ENCODE results near the gene RAB3GAP2. TPM values are rescaled to one million over a fixed set of nuclear protein-coding genes. Genes with fewer than 3 reads are reported as not detected.
"Not testable (repeated sequence)": the region's sequence is repeated elsewhere in the genome, so short reads cannot be mapped to it uniquely, and the experiment has no call there.

RAB3GAP2 gene
- total RNA-seq, 2 experiments from 2014 or later = 46.6 to 54.0 TPM

DNA sequence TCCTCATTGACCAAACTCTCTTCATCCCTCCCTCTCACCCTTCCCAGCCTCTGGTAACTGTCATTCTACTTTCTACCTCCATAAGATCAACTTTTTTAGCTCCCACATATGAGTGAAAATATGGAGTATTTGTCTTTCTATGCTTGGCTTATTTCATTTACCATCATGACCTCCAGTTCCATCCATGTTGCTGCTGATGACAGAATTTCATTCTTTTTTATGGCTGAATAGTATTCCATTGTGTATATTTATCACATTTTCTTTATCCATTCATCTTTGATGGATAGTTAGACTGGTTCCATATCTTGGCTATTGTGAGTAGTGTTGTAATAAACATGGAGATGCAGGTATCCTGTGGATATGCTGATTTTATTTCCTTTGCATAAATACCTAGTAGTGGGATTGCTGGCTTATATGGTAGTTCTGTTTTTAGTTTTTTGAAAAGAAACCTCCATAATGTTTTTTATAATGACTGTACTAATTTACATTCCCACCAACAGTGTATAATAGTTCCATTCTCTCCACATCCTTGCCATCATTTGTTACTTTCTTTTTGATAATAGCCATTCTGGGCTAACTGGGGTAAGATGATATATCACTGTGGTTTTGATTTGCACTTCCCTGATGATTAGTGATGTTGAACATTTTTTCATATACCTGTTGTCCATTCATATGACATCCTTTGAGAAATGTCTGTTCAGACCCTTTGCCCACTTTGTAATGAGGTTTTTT is 142.6 kb downstream of the RAB3GAP2 start:
- no peak overlapping the region for H3K27ac Mint-ChIP-seq
- ATAC-seq (no peak), DNase-seq (no peak)
- no peaks in the 10 kb centered on the region for H3K9me3 Mint-ChIP-seq (ENCODE audit: low read depth)
- H3K4me3 Mint-ChIP-seq = no peak overlapping the region
- H3K36me3 Mint-ChIP-seq = peaks cover 52% of the 10 kb centered on the region
- H3K4me1 Mint-ChIP-seq = peaks cover 9% of the 10 kb centered on the region
- CTCF ChIA-PET = no interaction called here
- no peaks in the 10 kb centered on the region for H3K27me3 Mint-ChIP-seq

DNA sequence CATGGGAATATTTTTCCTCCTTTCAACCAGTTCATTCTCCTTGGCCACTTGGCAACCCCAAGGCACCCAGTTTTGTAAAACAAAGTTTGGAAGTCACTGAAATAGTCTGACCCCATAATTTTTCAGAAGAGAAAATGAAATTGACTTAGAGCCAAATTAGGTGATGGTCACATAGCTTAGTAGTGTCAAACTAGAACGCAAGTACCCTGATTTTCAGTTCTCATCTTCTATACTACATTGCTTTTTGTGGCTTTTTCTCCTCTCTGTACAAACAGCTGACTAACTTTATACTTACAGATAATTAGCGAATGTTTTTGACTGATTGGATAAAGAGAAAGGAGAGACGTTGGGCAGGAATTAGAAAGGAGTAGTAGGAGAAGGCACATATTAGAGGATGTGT is 145.2 kb downstream of the RAB3GAP2 start:
- CTCF ChIA-PET = interaction anchor here (1.5 kb wide), 1 partner anchor 14 kb away, joined by 8 read pairs; no protein-coding TSS in a partner anchor
- no peak for DNase-seq
- no peak for ATAC-seq
- Mint-ChIP-seq H3K9me3 (ENCODE audit: low read depth) (no peaks in the 10 kb centered on the region), H3K27me3 (no peaks in the 10 kb centered on the region), H3K27ac (no peak overlapping the region), H3K36me3 (peaks cover 41% of the 10 kb centered on the region), H3K4me3 (no peak overlapping the region), H3K4me1 (peaks cover 16% of the 10 kb centered on the region)

DNA sequence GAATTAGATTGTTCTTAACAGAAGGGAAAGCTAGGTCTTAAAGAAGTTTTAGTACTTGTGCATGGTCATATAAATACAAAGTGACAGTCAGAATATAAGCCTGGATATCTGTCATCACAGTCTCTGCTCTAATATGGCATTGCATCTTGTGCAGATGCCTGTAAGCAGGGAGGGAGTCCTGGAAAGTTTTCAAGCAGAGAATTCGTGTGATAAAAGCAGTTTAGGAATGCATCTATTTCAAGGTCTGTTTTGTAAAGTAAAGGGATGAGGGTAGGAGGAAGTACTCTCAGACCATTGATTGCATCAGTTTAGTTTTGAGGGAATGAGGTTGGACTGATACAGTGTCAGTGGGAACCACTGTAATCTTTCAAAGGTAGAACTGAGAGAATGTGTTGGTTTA is 147.7 kb downstream of the RAB3GAP2 start:
- CTCF ChIA-PET = interaction anchor here (0.6 to 2.0 kb wide), 8 partner anchors 11 to 135 kb away, joined by 3 to 9 read pairs (median 4); no protein-coding TSS in a partner anchor
- Mint-ChIP-seq H3K4me1 (peaks cover 10% of the 10 kb centered on the region), H3K27ac (no peak overlapping the region), H3K36me3 (peaks cover 32% of the 10 kb centered on the region), H3K4me3 (no peak overlapping the region), H3K27me3 (no peaks in the 10 kb centered on the region), H3K9me3 (ENCODE audit: low read depth) (no peaks in the 10 kb centered on the region)
- DNase-seq = no peak
- ATAC-seq = no peak

DNA sequence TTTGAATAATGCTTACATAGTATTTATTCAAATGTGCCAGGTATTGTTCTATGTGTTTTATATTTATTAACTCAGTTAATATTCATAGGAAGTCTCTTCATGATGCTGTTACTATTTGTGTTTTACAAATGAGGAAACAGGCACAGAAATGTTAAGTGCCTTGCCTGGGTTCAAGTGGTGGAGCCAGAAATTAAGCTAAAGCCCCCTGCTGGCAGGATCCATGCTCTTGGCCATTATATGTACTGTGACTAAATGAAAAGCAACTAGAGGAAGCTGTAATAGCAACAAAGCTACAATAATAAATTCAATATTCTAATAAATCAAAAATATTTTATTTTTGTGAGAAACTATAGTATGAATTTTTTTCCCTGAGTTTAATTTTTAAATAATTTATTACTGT is 148.4 kb downstream of the RAB3GAP2 start:
- Mint-ChIP-seq H3K27me3 (no peaks in the 10 kb centered on the region), H3K36me3 (peaks cover 27% of the 10 kb centered on the region), H3K4me3 (no peak overlapping the region), H3K9me3 (ENCODE audit: low read depth) (no peaks in the 10 kb centered on the region), H3K27ac (no peak overlapping the region), H3K4me1 (peaks cover 10% of the 10 kb centered on the region)
- CTCF ChIA-PET = interaction anchor here (0.6 to 2.0 kb wide), 9 partner anchors 11 to 161 kb away, joined by 3 to 9 read pairs (median 3); no protein-coding TSS in a partner anchor
- ATAC-seq = no peak
- DNase-seq = no peak

DNA sequence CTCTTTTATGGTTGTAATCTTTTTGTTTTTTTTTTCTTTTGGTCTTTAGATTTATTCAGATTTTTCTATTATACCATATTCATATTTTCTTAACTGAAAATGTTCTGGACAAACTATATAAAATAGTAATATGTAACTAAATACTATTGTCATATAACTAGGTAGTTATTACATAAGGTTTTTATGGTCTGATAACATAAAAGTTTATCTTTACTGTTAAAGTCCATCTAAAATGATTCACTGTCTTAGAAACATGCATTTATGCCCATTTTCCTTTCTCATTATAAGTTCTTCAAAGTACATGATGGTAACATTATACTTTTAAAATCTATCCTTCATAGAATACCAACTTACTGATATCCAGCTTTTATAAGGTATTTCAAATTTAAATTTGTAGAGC is 149.2 kb downstream of the RAB3GAP2 start:
- no peaks in the 10 kb centered on the region for H3K27me3 Mint-ChIP-seq
- H3K9me3 Mint-ChIP-seq (ENCODE audit: low read depth) = no peaks in the 10 kb centered on the region
- peaks cover 10% of the 10 kb centered on the region for H3K4me1 Mint-ChIP-seq
- CTCF ChIA-PET = interaction anchor here (1.1 to 2.6 kb wide), 4 partner anchors 10 to 160 kb away, joined by 3 to 15 read pairs (median 4); no protein-coding TSS in a partner anchor
- peaks cover 19% of the 10 kb centered on the region for H3K36me3 Mint-ChIP-seq
- H3K4me3 Mint-ChIP-seq = no peak overlapping the region
- H3K27ac Mint-ChIP-seq = no peak overlapping the region
- DNase-seq = no peak
- ATAC-seq = no peak

DNA sequence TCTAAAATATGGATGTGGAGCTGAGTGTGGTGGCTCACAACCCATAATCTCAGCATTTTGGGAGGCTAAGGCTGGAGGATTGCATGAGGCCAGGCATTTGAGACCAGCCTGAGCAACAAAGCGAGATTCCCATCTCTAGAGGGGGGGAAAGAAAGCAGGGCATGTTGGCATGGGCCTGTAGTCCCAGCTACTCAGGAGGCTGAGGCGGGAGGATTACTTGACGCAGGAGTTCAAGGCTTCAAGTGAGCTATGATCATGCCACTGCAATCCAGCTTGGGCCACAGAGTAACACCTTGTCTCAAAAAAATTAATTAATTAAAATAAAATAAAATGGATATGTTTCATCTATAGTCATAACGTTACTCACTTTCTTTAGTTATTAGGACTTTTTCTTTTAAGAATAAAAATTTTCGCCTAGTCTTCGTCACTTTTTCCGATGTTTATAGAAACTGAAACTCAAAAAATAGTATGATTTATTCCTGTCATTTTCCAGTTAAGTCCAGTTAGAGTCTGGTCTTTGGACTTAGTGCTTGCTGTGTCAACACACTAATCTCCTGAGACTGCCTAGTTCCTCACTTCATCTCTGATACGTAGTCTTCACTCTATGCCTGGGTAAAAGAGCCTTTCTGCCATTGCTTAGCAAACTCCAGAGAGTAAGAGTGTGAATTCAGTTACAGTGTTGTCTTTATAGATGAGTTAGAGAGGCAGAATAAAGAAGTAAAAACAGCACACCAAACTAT is 150.3 kb downstream of the RAB3GAP2 start:
- CTCF ChIA-PET = interaction anchor here (1.2 to 2.6 kb wide), 4 partner anchors 9 to 68 kb away, joined by 3 to 15 read pairs (median 4); no protein-coding TSS in a partner anchor
- peaks cover 10% of the 10 kb centered on the region for H3K4me1 Mint-ChIP-seq
- ATAC-seq = peak; percentile 12

DNA sequence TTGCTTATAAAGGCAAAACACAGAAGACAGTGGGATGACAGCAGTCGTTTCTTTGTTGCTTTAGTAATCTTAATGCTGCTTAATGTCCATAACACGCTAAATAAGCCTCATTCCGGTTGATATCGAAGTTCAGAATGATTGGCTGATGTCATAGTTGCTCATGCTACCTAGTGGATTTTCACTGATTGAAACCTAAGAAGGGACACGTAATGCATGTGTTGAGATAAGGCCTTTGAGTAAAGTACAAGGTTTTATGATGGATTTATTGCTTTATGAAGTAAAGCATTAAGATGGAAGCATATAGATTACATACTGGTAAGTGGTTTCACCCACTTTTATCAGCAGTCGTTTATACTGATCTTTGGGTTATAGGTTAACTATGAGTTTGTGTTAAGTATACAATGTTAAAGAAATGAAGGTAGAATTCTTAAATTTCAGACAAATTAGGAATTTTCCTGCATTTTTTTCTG is 153.2 kb downstream of the RAB3GAP2 start:
- H3K4me1 Mint-ChIP-seq = peaks cover 4% of the 10 kb centered on the region
- peaks cover 11% of the 10 kb centered on the region for H3K36me3 Mint-ChIP-seq
- H3K27ac Mint-ChIP-seq = no peak overlapping the region
- CTCF ChIA-PET = no interaction called here
- no peaks in the 10 kb centered on the region for H3K27me3 Mint-ChIP-seq
- no peak for ATAC-seq
- no peak for DNase-seq
- H3K4me3 Mint-ChIP-seq = no peak overlapping the region
- H3K9me3 Mint-ChIP-seq (ENCODE audit: low read depth) = no peaks in the 10 kb centered on the region

More for the DNA sequence above, 150.3 kb downstream of the RAB3GAP2 start:
- H3K27ac Mint-ChIP-seq = no peak overlapping the region
- no peak for DNase-seq
- no peaks in the 10 kb centered on the region for H3K27me3 Mint-ChIP-seq
- peaks cover 15% of the 10 kb centered on the region for H3K36me3 Mint-ChIP-seq
- no peak overlapping the region for H3K4me3 Mint-ChIP-seq
- no peaks in the 10 kb centered on the region for H3K9me3 Mint-ChIP-seq (ENCODE audit: low read depth)

DNA sequence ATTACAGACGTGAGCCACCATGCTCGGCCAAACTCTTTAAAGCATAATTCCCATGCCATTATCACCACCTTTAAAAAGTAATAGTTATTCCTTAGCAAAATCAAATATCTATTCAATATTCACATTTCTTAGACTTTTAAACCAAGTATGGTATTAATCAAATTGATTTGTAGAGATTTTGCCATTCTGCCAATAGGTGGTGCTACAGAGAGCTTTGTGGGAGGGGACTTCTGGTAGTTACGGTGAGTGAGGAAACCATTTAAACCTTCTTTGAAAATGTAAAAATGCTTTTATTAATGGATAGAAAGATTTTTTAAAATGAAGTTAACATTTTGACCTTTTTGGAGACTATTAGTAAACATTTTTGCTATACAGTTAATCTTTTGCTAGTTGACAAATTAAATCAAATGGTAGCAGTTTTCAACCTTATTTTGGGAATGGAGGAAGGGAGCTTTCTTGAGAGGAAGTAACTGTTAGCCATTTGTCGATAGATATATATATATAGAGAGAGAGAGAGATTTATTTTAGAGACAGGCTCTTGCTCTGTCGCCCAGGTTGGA is 159.0 kb downstream of the RAB3GAP2 start:
- H3K27ac Mint-ChIP-seq = no peak overlapping the region
- no peaks in the 10 kb centered on the region for H3K9me3 Mint-ChIP-seq (ENCODE audit: low read depth)
- ATAC-seq = peak; percentile 77

DNA sequence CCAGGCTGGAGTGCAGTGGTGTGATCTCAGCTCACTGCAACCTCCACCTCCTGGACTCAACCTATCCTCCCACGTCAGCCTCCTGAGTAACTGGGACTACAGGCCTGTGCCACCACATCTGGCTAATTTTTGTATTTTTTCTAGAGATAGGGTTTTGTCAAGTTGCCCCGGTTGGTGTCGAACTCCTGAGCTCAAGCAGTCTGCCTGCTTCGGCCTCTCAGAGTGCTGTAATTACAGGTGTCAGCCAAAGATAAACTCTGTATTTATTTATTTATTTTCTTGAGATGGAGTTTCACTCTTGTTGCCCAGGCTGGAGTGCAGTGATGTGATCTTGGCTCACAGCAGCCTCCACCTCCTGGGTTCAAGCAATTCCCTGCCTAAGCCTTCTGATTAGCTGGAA is 159.7 kb downstream of the RAB3GAP2 start:
- not testable (repeated sequence) for DNase-seq
- peaks cover 27% of the 10 kb centered on the region for H3K36me3 Mint-ChIP-seq
- CTCF ChIA-PET = interaction anchor here (0.7 to 1.9 kb wide), 18 partner anchors 9 to 151 kb away, joined by 3 to 15 read pairs (median 4); partner anchors contain the start of gene BPNT1

More for the DNA sequence above, 159.0 kb downstream of the RAB3GAP2 start:
- Mint-ChIP-seq H3K27me3 (no peaks in the 10 kb centered on the region), H3K36me3 (peaks cover 24% of the 10 kb centered on the region), H3K4me1 (peaks cover 7% of the 10 kb centered on the region), H3K4me3 (no peak overlapping the region)
- DNase-seq = no peak
- CTCF ChIA-PET = interaction anchor here (0.8 to 1.9 kb wide), 20 partner anchors 9 to 150 kb away, joined by 3 to 15 read pairs (median 4); partner anchors contain the start of gene BPNT1

DNA sequence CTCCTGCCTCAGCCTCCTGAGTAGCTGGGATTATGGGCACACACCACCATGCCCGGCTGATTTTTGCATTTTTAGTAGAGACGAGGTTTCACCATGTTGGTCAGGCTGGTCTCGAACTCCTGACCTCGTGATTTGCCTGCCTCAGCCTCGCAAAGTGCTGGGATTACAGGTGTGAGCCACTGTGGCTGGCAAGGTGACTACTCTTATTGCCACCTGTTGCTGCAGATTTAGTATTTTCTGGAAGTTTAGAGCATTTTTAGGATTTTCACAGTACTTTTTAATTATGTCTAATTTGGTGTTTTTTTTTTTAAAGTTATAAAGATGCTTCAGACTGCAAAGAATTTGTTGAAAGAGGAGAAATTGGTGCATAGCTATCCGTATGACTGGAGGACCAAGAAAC is 161.8 kb downstream of the RAB3GAP2 start:
- not testable (repeated sequence) for H3K27ac Mint-ChIP-seq; DNase-seq; ATAC-seq; H3K27me3 Mint-ChIP-seq; H3K9me3 Mint-ChIP-seq (ENCODE audit: low read depth); H3K4me1 Mint-ChIP-seq; H3K4me3 Mint-ChIP-seq
- CTCF ChIA-PET = interaction anchor here (1.4 kb wide), 1 partner anchor 21 kb away, joined by 3 read pairs; the partner anchor contains the start of gene BPNT1
- H3K36me3 Mint-ChIP-seq = peaks cover 37% of the 10 kb centered on the region

More for the DNA sequence above, 159.7 kb downstream of the RAB3GAP2 start:
- H3K27ac Mint-ChIP-seq; H3K9me3 Mint-ChIP-seq (ENCODE audit: low read depth); H3K4me3 Mint-ChIP-seq; H3K27me3 Mint-ChIP-seq; H3K4me1 Mint-ChIP-seq; ATAC-seq: not testable (repeated sequence)

DNA sequence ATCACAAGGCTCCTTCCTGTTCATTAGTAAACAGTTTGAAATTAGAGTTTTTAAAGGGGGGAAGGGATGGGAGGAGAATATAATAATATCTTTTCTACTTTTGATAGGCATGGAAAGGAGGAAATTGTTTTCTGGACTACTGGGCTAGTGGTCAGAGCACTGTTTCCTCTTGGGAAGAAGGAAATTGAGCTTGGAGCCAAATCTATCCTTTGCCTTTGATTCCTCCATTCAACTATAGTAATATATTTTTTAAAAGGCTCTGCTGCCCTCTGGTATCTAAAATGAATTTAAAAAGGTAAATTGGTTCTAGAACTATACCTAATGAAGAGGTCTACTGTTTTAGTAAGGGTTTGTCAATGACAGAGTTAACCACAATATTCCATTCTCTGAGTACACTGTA is 172.4 kb downstream of the RAB3GAP2 start:
- CTCF ChIA-PET = interaction anchor here (2.4 kb wide), 1 partner anchor 13 kb away, joined by 9 read pairs; no protein-coding TSS in a partner anchor
- ATAC-seq = no peak
- Mint-ChIP-seq H3K27me3 (no peaks in the 10 kb centered on the region), H3K4me3 (no peak overlapping the region), H3K27ac (no peak overlapping the region), H3K36me3 (peaks cover 31% of the 10 kb centered on the region), H3K9me3 (ENCODE audit: low read depth) (no peaks in the 10 kb centered on the region), H3K4me1 (peaks cover 19% of the 10 kb centered on the region)
- no peak for DNase-seq
